HG03460 (cell line): Measurements from ENCODE around the gene KYNU.
"Not testable (repeated sequence)": the region's sequence is repeated elsewhere in the genome, so short reads cannot be mapped to it uniquely, and the experiment has no call there.

Source experiments
- ATAC-seq: cut with Tn5 transposase; IDR thresholded peaks from one replicate; pipeline ENCODE4 v1.9.1; 2021; ENCODE audit not compliant: unreplicated experiment

KYNU gene

DNA sequence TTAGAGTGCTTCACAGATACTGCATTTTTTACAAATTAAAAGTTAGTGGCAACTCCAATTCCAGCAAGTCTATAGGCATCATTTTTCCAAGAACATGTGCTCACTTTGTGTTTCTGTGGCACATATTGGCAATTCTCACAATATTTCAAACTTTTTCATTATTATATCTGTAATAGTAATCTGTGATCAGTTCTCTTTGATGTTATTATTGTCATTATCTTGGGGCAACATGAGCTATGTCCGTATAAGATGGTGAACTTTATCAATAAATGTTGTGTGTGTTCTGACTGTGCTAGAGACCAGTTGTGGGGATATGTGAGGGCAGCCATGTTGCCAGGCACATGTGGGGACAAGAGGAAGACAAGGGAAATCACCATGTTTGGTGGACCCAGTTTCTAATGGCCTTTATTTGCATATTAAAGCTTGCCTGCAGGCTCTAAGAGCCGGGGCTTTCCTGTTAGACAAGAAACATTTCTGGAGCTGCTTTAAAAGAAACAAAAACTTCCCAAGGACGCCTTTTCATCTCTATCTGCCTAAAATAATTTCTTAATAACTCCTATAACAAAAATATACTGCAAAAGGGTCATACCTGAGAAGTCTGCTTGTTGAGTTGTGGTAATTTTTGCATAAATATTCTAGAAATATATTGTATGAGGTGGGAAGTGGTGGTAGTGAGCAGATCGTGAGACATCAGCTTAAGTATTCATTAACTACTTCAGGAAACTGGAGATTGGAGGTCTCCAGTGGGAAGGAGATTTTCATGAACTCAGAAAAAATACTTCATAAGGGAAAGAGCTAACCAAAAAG lies 37.2 kb downstream of the KYNU start:
- peak; percentile 100 for ATAC-seq

DNA sequence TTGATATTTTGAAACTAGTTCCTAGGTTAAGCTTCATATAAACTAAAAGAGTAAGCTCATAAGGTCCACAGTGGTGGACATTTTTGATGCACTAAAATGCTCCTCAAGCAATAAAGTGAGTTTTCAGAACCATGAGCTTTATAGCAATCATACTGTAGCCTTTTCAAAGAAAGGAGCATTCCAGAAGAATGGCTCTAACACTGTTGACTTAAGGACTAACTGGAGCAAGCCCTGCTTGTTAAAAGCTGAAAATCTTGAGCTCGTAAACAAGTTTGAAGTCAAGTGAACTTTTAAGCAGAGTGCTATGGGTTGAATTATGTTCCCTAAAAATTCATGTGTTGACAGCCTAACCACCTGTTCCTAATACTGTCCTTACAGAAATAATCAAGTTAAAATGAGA lies 38.0 kb downstream of the KYNU start:
- ATAC-seq: no peak

DNA sequence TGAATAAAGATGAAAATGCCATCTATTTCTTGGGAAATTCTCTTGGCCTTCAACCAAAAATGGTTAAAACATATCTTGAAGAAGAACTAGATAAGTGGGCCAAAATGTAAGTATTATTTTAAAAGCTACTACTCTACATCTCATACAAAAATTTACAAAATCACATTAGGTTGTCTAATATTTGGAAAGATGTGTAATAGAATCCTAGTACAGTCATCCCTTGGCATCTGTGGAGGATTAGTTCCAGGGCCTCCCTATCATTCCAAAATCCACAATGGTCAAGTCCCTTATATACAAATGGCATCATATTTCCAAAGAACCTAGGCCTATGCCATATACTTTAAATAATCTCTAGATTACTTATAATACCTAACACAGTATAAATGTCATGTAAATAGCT lies 41.2 kb downstream of the KYNU start:
- ATAC-seq: no peak

DNA sequence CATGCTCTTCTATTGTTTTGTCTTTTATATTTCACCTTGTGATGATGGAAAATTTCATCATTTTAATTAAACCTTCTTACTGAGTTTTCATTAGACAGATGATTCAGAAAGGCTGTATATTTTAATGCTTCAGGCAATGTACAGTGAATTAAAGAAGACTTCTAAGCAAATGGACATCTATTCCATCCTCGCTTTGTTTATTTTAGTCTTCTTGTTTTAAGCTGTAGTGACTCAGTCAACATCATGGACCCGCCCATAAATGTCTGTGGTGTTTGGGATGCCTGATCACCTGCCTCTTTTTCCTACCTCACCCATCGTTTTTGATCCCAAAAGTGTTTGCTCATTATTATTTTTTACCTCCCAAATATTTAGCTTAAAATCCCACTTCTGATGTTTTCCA lies 43.1 kb downstream of the KYNU start:
- no peak for ATAC-seq

DNA sequence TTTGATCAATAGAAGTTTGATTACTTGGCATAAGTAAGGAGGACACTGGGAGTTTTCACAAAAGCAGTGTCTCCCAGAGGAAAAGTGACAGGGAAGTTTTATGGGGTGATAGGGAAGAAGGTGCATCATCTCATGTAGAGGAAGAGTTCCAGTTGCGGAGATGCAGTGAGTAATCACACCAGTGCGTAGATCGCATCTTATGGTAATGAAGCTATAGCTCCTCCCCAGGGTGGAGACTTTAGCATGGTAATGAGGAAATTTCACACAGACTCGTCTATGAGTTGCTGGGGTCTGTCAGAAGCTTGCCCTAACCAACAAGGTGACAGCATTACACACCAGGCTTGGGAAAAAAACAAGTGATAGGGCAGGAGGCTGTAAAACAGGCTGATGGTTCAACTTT lies 49.0 kb downstream of the KYNU start:
- no peak for ATAC-seq

DNA sequence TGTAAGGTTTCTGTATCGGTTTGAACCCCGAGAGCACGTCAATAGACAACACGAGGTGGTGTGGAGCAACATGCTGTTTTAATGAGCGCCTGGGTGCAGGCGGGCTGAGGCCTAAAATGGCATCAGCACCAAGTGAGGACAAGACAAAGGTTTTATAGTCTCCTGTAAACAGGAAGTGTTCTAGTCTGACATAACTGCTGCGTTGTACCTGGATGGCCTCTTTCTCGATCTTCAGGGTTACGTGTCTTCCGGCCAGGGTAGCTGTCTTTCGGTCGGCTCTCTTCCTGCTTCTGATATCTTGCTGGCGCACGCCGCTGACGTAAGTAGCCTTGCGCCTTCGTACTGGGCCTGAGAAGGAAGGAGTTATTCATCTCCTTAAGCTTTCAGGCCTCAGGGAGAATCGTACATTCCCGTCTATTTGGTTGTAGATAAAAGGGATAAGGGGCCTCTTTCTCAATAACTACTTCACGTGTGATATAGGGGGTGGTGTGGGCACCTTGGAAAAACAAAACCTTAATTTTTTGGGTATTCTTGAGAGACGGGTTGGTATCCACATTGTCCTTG lies 53.5 kb downstream of the KYNU start:
- ATAC-seq: no peak

DNA sequence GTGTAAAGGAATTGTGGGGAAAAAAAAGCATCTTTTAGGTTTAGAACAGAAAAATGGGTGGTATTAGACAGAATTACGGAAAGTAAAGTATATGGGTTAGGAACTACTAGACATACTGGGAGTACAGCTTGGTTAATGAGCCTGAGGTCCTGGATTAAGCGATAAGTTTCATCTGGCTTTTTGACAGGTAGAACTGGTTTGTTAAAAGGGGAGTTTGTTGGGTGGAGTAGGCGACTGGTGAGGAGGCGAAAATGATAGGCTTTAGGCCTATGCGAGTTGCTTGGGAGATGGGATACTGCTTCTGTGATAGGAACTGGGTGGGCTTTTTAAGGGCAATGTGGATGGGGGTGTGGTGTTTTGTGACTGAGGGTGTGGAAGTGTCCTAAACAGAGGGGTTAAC lies 56.5 kb downstream of the KYNU start:
- ATAC-seq: no peak

DNA sequence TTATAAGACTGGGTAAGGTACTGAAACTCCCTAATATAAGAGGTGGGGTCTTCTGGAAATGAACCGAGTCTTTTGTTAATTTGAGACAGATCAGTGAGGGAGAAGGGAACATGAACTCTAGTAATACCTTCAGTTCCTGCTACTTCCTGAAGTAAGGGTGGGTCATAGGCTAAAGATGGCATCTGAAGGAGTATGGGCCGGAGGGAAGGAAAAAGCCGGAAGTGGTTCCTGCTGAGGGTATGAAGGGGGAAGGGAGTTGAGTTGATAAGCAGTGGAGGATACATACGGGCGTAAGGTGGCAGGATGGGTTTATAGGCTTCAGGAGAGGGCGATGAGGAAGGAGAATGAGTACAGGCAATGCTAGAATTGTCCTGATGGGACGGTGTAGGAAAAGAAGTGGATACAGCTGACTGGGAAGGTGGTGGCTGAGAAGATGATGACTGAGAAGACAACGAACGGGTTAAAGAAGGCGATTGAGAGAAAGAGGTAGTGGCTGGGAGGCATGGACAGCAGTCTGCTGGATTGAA lies 58.2 kb downstream of the KYNU start:
- ATAC-seq: no peak

DNA sequence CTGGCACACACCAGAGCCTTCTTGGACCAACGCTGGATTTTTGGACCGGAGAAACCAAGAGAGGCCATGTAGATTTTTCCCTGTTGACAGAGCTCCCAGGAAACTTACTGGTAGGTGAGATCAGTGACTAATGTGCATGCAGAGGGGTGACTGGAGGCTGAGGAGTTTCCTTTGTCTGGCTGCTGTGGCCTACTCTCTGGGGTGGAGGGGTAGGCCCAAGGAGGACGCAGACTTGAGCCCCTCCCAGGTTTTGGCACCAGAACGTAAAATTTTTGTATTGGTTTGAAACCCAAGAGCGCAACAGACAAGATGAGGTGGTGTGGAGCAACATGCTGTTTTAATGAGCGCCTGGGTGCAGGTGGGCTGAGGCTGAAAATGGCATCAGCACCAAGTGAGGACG lies 59.2 kb downstream of the KYNU start:
- ATAC-seq: no peak

DNA sequence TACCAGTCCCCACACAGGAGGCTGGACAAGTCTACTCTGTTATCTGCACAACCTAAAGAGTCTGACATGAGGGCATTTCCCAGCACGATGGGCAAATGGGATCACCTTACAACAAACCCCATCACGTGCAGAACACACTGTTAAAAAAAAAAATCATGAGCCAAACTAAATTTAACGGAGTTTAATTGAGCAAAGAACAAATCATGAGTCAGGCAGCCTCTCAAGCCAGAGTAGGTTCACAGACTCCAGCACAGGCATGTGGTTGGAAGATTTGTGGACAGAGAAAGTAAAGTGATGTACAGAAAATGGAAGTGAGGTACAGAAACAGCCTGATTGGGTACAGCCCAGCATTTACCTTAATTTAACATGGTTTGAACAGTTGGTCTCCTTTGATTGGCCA lies 59.9 kb downstream of the KYNU start:
- ATAC-seq: no peak

DNA sequence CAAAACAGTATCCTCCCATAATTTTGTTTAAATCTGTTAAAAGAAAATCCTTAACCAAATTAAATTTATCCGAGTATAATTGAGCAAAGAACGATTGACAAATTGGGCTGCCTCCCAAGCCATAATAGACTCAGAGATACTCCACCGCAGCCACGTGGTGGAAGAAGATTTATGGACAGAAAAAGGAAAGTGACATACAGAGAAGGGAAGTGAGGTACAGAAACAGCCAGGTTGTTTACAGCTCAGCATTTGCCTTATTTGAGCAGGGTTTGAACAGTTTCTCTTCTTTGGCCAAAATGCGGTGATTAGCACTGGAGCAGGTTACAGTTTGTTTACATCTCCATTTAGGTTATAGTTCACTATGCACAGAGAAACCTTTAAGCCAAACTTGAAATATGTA lies 60.8 kb downstream of the KYNU start:
- no peak for ATAC-seq

DNA sequence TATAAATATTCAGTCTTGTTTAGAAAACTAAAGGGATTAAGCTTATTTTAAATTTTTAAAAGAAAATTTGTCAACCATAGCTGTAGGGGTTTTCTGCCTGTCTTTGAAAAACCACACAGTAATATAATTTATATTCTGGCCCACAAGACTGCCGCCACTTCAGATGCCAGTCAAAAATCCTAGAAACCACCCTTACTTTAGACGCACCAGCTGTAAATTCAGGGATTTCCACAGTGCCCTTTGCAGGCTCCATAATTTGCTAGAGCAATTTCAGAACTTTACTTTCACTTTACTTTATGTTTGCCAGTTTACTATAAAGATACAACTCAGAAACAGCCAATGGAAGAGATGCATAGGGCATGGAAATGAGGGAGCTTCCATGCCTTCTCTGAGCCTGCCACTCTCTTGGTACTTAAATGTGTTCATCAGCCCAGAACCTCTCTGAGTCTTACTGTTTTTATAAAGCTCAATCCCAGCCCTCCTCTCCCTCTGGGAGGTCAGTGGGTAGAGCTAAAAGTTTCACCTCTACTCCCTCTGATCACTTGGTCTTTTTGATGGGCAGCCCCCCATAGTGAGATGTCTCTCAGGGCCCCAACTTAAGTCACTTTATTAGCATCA lies 63.3 kb downstream of the KYNU start:
- ATAC-seq: no peak

DNA sequence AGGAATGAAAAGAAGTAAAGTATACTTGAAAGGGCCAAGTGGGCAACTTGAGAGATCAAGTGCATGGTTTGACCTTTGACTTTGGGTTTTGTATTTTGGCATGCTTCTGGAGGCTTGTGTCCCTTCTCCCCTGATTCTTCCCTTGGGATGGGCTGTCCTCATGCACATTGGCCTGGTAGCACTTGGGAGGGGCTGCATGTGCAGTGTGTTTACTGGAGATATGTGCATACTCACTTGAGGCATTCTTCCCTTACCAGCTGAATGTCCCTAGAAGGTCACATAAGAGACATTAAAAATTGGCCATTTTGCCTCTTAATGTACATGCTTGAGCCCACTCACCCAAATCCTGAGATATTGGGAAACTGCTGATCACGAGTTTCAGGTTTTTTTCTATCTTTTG lies 65.2 kb downstream of the KYNU start:
- no peak for ATAC-seq

DNA sequence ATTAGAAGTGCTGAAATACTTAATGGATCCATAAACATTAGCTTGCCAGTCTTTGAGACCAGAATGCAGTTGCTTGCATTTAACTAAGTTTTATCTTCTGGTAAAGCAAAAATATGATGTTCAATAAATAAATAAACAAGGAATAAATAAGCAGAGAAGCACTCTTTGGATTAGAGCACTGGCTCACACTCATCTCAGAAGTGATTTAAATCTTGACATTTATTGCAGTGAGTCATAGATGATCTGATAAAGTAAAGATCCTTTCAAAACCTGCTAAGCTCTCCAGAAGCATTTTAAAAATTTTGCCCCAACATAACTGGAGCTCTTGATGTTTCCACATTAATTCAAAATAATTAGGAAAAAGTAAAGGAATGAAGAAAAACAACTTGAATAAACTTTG lies 66.8 kb downstream of the KYNU start:
- ATAC-seq: no peak

DNA sequence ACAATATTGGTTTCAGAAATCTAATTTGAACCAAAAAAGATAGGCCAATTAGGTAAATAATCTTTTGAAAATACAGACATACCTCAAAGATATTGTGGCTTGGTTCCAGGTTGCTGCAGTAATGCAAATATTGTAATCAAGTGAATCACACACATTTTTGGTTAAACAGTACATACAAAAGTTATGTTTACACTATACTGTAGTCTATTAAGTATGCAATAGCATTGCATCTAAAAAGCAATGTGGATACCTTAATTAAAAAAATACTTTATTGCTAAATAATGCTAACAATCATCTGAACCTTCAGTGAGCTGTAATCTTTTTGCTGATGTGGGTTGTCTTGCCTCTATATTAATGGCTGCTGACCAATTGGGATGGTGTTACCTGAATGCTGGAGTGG lies 67.3 kb downstream of the KYNU start:
- no peak for ATAC-seq

DNA sequence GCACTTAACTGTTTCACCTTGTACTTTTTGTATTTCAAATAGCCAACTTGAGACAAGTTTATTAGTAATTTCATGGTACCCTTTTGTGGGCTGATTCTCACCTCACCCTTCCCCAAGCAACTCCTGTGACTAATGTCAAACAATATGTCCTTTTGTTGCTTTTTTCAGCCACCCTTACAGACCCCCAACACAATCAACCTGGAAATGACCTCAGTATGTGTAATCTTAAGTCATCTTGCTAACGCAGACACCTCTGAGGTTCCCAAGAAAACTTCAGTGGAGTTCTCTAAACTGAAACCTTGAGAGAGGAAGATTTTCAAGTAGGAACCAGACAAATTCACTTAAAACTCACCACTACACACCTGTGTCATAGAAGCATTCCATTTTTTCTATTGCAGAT lies 69.5 kb downstream of the KYNU start:
- no peak for ATAC-seq

DNA sequence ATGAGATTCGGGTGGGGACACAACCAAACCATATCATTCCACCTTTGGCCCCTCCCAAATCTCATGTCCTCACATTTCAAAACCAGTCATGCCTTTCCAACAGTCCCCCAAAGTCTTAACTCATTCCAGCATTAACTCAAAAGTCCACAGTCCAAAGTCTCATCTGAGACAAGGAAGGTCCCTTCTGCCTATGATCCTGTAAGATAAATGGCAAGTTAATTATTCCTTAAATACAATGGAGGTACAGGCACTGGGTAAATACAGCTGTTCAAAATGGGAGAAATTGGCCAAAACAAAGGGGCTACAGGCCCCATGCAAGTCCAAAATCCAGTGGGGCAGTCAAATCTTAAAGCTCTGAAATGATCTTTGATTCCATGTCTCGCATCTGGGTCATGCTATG lies 71.3 kb downstream of the KYNU start:
- not testable (repeated sequence) for ATAC-seq

DNA sequence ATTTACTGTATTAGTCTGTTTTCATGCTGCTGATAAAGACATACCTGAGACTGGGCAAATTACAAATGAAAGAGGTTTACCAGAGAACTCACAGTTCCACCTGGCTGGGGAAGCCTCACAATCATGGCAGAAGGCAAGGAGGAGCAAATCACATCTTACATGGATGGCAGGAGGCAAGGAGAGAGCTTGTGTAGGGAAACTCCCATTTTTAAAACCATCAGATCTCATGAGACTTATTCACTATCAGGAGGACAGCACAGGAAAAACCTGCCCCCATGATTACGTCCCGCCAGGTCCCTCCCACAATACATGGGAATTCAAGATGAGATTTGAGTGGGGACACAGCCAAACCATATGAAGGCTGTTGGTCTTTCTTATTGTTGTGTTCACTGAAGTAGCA lies 72.9 kb downstream of the KYNU start:
- not testable (repeated sequence) for ATAC-seq

DNA sequence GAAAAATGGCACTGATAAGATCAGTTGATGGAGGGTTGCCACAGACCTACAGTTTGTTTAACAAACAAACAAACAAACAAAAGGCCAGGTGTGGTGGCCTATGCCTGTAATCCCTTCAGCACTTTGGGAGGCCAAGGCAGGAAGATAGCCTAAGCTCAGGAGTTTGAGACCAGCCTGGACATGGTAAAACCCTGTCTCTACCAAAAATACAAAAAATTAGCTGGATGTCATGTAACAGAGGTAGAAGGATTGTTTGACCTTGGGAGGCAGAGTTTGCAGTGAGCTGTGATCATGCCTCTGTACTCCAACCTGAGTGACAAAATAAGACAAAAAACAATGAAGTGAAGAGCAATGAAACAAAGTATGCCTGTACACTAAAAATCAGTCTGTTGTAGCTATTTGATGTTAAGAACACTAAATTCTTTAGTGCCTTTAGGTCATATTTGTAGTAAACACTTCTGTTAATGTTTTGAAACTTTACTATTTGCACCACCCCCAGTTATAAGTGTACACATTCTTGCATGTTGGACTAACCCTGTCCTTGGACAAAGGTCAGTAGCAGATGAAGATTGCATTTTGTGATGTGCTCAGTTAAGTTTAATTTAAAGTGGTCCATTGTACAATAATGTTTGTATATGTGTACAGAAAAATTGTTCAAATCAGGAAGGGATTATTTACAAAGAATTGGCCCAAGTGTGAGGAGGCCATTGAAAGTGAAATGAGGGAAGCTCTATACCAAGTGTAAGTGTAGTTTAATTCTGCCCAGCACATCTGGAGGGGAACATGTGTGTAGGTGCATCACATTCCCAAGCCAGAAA lies 73.9 kb downstream of the KYNU start:
- no peak for ATAC-seq

DNA sequence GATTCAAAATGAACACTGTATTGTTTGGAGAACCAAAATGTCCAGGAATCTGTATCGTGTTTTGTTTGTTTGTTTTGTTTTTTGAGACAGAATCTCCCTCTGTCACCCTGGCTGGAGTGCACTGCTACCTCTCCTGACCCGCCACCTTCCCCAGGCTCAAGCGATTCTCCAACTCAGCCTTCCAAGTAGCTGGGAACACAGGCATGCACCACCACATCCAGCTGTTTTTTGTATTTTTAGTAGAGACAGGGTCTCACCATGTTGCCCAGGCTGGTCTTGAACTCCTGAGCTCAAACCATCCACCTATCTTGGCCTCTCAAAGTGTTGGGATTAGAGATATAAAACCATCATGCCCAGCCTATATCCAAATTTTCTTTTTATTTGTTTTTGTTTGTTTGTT lies 74.6 kb downstream of the KYNU start:
- ATAC-seq: no peak

DNA sequence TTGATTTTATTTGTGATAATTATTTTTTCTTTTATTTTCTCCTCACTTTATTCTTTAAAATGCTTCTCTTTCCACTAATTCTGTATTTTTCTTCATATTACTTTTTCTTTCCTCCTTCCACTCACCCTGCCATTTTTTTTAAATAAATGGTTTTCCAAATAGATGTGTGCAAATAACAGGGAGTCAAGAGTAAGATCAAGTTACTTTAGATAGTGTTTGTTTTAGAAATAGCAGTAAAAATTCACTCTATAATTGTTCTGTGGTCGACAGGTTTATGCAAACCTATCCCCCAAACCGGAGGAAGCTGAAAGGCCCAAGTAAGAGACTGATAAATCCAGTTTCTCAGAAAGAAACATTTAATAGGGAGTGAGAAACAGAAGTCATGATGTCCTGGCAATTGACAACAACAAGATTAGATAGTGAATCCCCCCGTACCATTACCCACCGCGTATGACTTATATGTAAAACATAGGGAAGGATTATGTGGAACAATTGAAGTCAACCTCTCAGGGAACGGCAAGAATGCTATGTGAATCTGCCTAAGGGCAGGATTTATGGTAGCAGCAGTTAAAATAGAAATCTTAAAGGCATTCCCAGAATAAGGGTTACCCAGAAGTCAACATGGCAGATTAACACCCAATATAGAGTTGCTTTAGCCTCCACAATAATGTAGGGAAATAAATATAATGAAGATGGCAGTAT lies 75.5 kb downstream of the KYNU start:
- no peak for ATAC-seq
